GM23248 (cell line): ENCODE data around the gene RDM1.

Experiments
- EZH2 ChIP-seq: fragments of 200-600 bp; sonication (generic); IDR thresholded peaks from 2 replicates; pipeline ENCODE4 v1.6.1; 2018; ENCODE audit warnings: antibody characterized with exemption, mild to moderate bottlenecking; ENCODE audit not compliant: insufficient read depth, poor library complexity, severe bottlenecking
- EZH2phosphoT487 ChIP-seq: fragments of 200-600 bp; sonication (generic); IDR thresholded peaks from 2 replicates; pipeline ENCODE4 v1.6.1; 2018; ENCODE audit warnings: antibody characterized with exemption, moderate library complexity, mild to moderate bottlenecking, low read depth; ENCODE audit not compliant: insufficient read depth

DNA sequence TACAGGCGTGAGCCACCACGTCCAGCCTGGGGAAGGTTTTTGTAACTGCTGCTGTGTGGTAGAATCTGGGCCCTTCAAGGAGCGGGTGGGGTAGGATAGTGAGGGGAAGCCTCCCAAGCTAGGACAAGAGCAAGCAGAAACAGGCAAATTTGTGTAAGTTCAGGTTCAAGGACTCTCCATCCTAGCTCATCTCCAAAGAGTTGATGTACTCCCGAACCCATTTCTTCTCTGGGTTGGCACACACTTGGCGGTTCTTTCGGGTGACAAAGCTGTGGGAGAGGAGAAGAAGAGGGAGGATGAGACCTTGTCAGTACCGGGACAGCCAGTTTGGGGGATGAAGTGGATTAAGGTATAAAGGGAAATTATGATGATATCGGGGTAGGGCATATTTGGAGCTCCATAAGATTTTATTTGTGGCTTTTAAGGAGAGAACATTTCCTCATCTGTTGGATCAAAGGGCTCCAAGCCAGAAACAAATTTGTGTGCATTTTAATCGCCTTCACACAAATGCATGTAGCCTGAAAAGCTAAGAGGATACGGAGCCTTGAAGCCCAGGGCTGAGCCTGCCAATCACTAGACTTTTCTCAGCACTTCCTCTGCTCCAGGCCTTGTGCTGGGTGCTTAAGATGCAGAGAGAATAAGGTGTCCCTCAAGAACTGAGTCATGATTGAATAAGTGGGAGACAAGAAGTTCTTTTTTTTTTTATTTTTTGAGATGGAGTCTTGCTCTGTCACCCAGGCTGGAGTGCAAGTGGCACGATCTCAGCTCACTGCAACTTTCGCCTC is 58.2 kb downstream of the RDM1 start:
- TF ChIP-seq EZH2phosphoT487 = no peak
- no peak for TF ChIP-seq EZH2
